HG02938 (cell line): Measurements from ENCODE around the gene AASDHPPT.

Source experiments
- ATAC-seq: cut with Tn5 transposase; IDR thresholded peaks from one replicate; pipeline ENCODE4 v1.9.1; 2021; ENCODE audit warnings: mild to moderate bottlenecking, moderate library complexity; ENCODE audit not compliant: unreplicated experiment

AASDHPPT gene

GRCh38 chr11:106082096-106082495 is 4.6 kb downstream of the AASDHPPT start:
- no peak for ATAC-seq

GRCh38 chr11:106086135-106086534 is 8.7 kb downstream of the AASDHPPT start:
- no peak for ATAC-seq

- no peak for ATAC-seq
Measured at GRCh38 chr11:106086850-106087249, 9.4 kb downstream of the AASDHPPT start.

- peak; percentile 24 for ATAC-seq
Measured at GRCh38 chr11:106087815-106088435, 10.5 kb downstream of the AASDHPPT start.

- ATAC-seq: no peak
Measured at GRCh38 chr11:106088896-106089295, 11.4 kb downstream of the AASDHPPT start.

GRCh38 chr11:106091480-106092123 is 14.1 kb downstream of the AASDHPPT start:
- ATAC-seq: peak; percentile 99

- no peak for ATAC-seq
Measured at GRCh38 chr11:106092446-106092845, 15.0 kb downstream of the AASDHPPT start.

GRCh38 chr11:106098893-106099553 is 21.6 kb downstream of the AASDHPPT start:
- ATAC-seq: no peak

- ATAC-seq: no peak
Measured at GRCh38 chr11:106101370-106101769, 23.9 kb downstream of the AASDHPPT start.

- ATAC-seq: no peak
Measured at GRCh38 chr11:106101819-106102218, 24.4 kb downstream of the AASDHPPT start.

- ATAC-seq: no peak
Measured at GRCh38 chr11:106105986-106106385, 28.5 kb downstream of the AASDHPPT start.

- ATAC-seq: no peak
Measured at GRCh38 chr11:106121570-106122320, 44.3 kb downstream of the AASDHPPT start.

- ATAC-seq: no peak
Measured at GRCh38 chr11:106127604-106128003, 50.1 kb downstream of the AASDHPPT start.

GRCh38 chr11:106128740-106129139 is 51.3 kb downstream of the AASDHPPT start:
- no peak for ATAC-seq

- ATAC-seq: no peak
Measured at GRCh38 chr11:106131998-106132397, 54.5 kb downstream of the AASDHPPT start.

GRCh38 chr11:106132582-106133354 is 55.3 kb downstream of the AASDHPPT start:
- ATAC-seq: no peak

GRCh38 chr11:106133529-106133928 is 56.1 kb downstream of the AASDHPPT start:
- no peak for ATAC-seq

- no peak for ATAC-seq
Measured at GRCh38 chr11:106137061-106137460, 59.6 kb downstream of the AASDHPPT start.

- ATAC-seq: no peak
Measured at GRCh38 chr11:106137758-106138157, 60.3 kb downstream of the AASDHPPT start.
